GM18519 (cell line): ENCODE results near the gene STAT4.
A peak's percentile ranks its signal among the peaks of the same experiment; 100 is the strongest.

Experiments
- ATAC-seq: cut with Tn5 transposase; IDR thresholded peaks from one replicate; pipeline ENCODE4 v1.9.1; 2021; ENCODE audit warnings: mild to moderate bottlenecking, moderate library complexity; ENCODE audit not compliant: unreplicated experiment, low FRiP score

Gene STAT4

GRCh38 chr2:191020742-191021381, 129.9 kb downstream of the STAT4 start:
- no peak for ATAC-seq

- ATAC-seq = peak; percentile 73
Observed at GRCh38 chr2:191020221-191020741, 130.5 kb downstream of the STAT4 start.

- ATAC-seq = no peak
Observed at GRCh38 chr2:191019376-191019775, 131.4 kb downstream of the STAT4 start.

- ATAC-seq = no peak
Observed at GRCh38 chr2:191018643-191019119, 132.1 kb downstream of the STAT4 start.

GRCh38 chr2:191018048-191018447, 132.7 kb downstream of the STAT4 start:
- ATAC-seq = no peak

GRCh38 chr2:191015831-191016230, 135.0 kb downstream of the STAT4 start:
- no peak for ATAC-seq

- no peak for ATAC-seq
Observed at GRCh38 chr2:191015239-191015638, 135.6 kb downstream of the STAT4 start.

- ATAC-seq = no peak
Observed at GRCh38 chr2:191014653-191015020, 136.2 kb downstream of the STAT4 start.

GRCh38 chr2:191013932-191014652, 136.7 kb downstream of the STAT4 start, which contains the start of gene STAT1:
Gene STAT1 (minus strand): TSS chr2:191014171. CDS start chr2:191010003, 4,168 bp downstream.
- peak; percentile 82 for ATAC-seq

- no peak for ATAC-seq
Observed at GRCh38 chr2:191013682-191013931, 137.2 kb downstream of the STAT4 start.

GRCh38 chr2:191012845-191013681, 137.7 kb downstream of the STAT4 start:
- no peak for ATAC-seq

GRCh38 chr2:191012346-191012745, 138.4 kb downstream of the STAT4 start:
- ATAC-seq = no peak

GRCh38 chr2:191010887-191011885, 139.6 kb downstream of the STAT4 start:
- no peak for ATAC-seq

GRCh38 chr2:191009541-191010374, 141.0 kb downstream of the STAT4 start:
- no peak for ATAC-seq

- no peak for ATAC-seq
Observed at GRCh38 chr2:191008286-191008685, 142.5 kb downstream of the STAT4 start.

- ATAC-seq = no peak
Observed at GRCh38 chr2:191006997-191007783, 143.6 kb downstream of the STAT4 start.

- no peak for ATAC-seq
Observed at GRCh38 chr2:191006297-191006696, 144.5 kb downstream of the STAT4 start.
